H9 (cell line): ENCODE results near the gene ERCC6L2. TPM values are rescaled to one million over a fixed set of nuclear protein-coding genes. Genes with fewer than 3 reads are reported as not detected.

Source experiments
- DNase-seq: peaks from one replicate; pipeline ENCODE4 v3.0.0-alpha.2; 2017
- H2AFZ ChIP-seq: one replicate; pipeline ENCODE4 v1.6.1; 2013; ENCODE audit warnings: mild to moderate bottlenecking, low read length, control low read depth, moderate library complexity
- H2AK5ac ChIP-seq: 2 replicates; pipeline ENCODE4 v1.6.1; 2013; ENCODE audit warnings: low read length, control low read depth, mixed read lengths; ENCODE audit not compliant: insufficient read length
- H2BK120ac ChIP-seq: one replicate; pipeline ENCODE4 v1.6.1; 2013; ENCODE audit warnings: low read depth, mild to moderate bottlenecking, low read length, control low read depth, inconsistent platforms; ENCODE audit not compliant: poor library complexity, severe bottlenecking
- H2BK12ac ChIP-seq: 2 replicates; pipeline ENCODE4 v1.6.1; 2013; ENCODE audit warnings: low read length, control low read depth, mixed read lengths, low read depth; ENCODE audit not compliant: insufficient read length
- H2BK15ac ChIP-seq: 2 replicates; pipeline ENCODE4 v1.6.1; 2013; ENCODE audit warnings: low read depth, low read length, control low read depth
- H2BK20ac ChIP-seq: one replicate; pipeline ENCODE4 v1.6.1; 2013; ENCODE audit warnings: low read depth, mild to moderate bottlenecking, low read length, control low read depth, inconsistent platforms; ENCODE audit not compliant: poor library complexity, severe bottlenecking
- H2BK5ac ChIP-seq: 2 replicates; pipeline ENCODE4 v1.6.1; 2013; ENCODE audit warnings: low read length, control low read depth, mixed read lengths; ENCODE audit not compliant: insufficient read length
- H3K14ac ChIP-seq: 2 replicates; pipeline ENCODE4 v1.6.1; 2013; ENCODE audit warnings: low read length, control low read depth; ENCODE audit not compliant: insufficient read depth
- H3K18ac ChIP-seq: 2 replicates; pipeline ENCODE4 v1.6.1; 2013; ENCODE audit warnings: low read depth, mild to moderate bottlenecking, mixed read lengths, low read length, control low read depth; ENCODE audit not compliant: insufficient read length
- H3K23ac ChIP-seq: 2 replicates; pipeline ENCODE4 v1.6.1; 2013; ENCODE audit warnings: low read length, control low read depth, mixed read lengths, low read depth; ENCODE audit not compliant: insufficient read length
- H3K23me2 ChIP-seq: 2 replicates; pipeline ENCODE4 v1.6.1; 2013; ENCODE audit warnings: low read depth, mild to moderate bottlenecking, mixed read lengths, low read length, control low read depth; ENCODE audit not compliant: insufficient read length, poor library complexity, severe bottlenecking
- H3K27ac ChIP-seq: 2 replicates; pipeline ENCODE4 v1.5.1; 2013; ENCODE audit warnings: low read length, control low read depth, mixed read lengths, low read depth; ENCODE audit not compliant: insufficient read length
- H3K27me3 ChIP-seq: 2 replicates; pipeline ENCODE4 v1.6.1; 2013; ENCODE audit warnings: low read length, control low read depth, inconsistent platforms; ENCODE audit not compliant: insufficient read depth
- H3K4ac ChIP-seq: 2 replicates; pipeline ENCODE4 v1.6.1; 2013; ENCODE audit warnings: low read depth, mild to moderate bottlenecking, control low read depth, inconsistent platforms, low read length, moderate library complexity
- H3K4me1 ChIP-seq: 2 replicates; pipeline ENCODE4 v1.6.1; 2013; ENCODE audit warnings: low read length, control low read depth, inconsistent platforms; ENCODE audit not compliant: insufficient read depth
- H3K4me2 ChIP-seq: 2 replicates; pipeline ENCODE4 v1.6.1; 2013; ENCODE audit warnings: low read length, control low read depth, mixed read lengths; ENCODE audit not compliant: insufficient read length, insufficient read depth
- H3K56ac ChIP-seq: 2 replicates; pipeline ENCODE4 v1.6.1; 2013; ENCODE audit warnings: low read depth, mild to moderate bottlenecking, mixed read lengths, low read length, control low read depth; ENCODE audit not compliant: insufficient read length
- H3K79me1 ChIP-seq: 2 replicates; pipeline ENCODE4 v1.6.1; 2013; ENCODE audit warnings: low read depth, mild to moderate bottlenecking, moderate library complexity, low read length, control low read depth, inconsistent platforms; ENCODE audit not compliant: insufficient read depth, poor library complexity, severe bottlenecking
- H3K79me2 ChIP-seq: 2 replicates; pipeline ENCODE4 v1.6.1; 2013; ENCODE audit warnings: low read length, control low read depth, inconsistent platforms; ENCODE audit not compliant: insufficient read depth
- H3K9ac ChIP-seq: 2 replicates; pipeline ENCODE4 v1.6.1; 2013; ENCODE audit warnings: low read length, control low read depth, mixed read lengths; ENCODE audit not compliant: insufficient read length; ENCODE audit errors: extremely low read depth
- H3K9me3 ChIP-seq: one replicate; pipeline ENCODE4 v1.6.1; 2013; ENCODE audit warnings: low read depth, low read length, inconsistent platforms; ENCODE audit not compliant: control insufficient read depth
- H3T11ph ChIP-seq: one replicate; pipeline ENCODE4 v1.6.1; 2013; ENCODE audit warnings: mild to moderate bottlenecking, low read length, control low read depth, inconsistent platforms
- H4K20me1 ChIP-seq: one replicate; pipeline ENCODE4 v1.6.1; 2013; ENCODE audit not compliant: control insufficient read depth, insufficient read length, insufficient read depth
- H4K5ac ChIP-seq: 2 replicates; pipeline ENCODE4 v1.6.1; 2013; ENCODE audit warnings: low read depth, mild to moderate bottlenecking, mixed read lengths, low read length, control low read depth; ENCODE audit not compliant: insufficient read length
- H4K8ac ChIP-seq: replicated peaks from 2 replicates; pipeline ENCODE4 v1.6.1; 2013; ENCODE audit warnings: low read length, control low read depth, mixed read lengths, low read depth; ENCODE audit not compliant: insufficient read length
- H4K91ac ChIP-seq: 2 replicates; pipeline ENCODE4 v1.6.1; 2013; ENCODE audit warnings: low read depth, mild to moderate bottlenecking, moderate library complexity, mixed read lengths, low read length, control low read depth; ENCODE audit not compliant: insufficient read length
- H3K27ac Mint-ChIP-seq, 3 experiments: 2 replicates in 2 of 3; 3 replicates in 1 of 3; pipeline ENCODE4 v1.8.0; 2020 to 2021; ENCODE audit warnings: mixed read lengths in 3 of 3, mild to moderate bottlenecking in 1 of 3, moderate library complexity in 1 of 3
- H3K27me3 Mint-ChIP-seq: 2 replicates; pipeline ENCODE4 v1.8.0; 2021; ENCODE audit warnings: low read depth, mild to moderate bottlenecking, moderate library complexity, mixed read lengths
- H3K36me3 Mint-ChIP-seq, 3 experiments: 2 replicates in 2 of 3; 3 replicates in 1 of 3; pipeline ENCODE4 v1.8.0; 2020 to 2021; ENCODE audit warnings: low read depth in 3 of 3, mixed read lengths in 3 of 3; ENCODE audit not compliant: insufficient read depth in 1 of 3
- H3K4me1 Mint-ChIP-seq, 2 experiments: 2 replicates each; pipeline ENCODE4 v1.8.0; 2020; ENCODE audit warnings: mixed read lengths in 2 of 2
- H3K4me3 Mint-ChIP-seq, 2 experiments: 2 replicates in 1 of 2; 3 replicates in 1 of 2; pipeline ENCODE4 v1.8.0; 2020 to 2021; ENCODE audit warnings: mild to moderate bottlenecking in 2 of 2, mixed read lengths in 2 of 2, moderate library complexity in 1 of 2
- H3K9me3 Mint-ChIP-seq, 2 experiments: 2 replicates in 1 of 2; 3 replicates in 1 of 2; pipeline ENCODE4 v1.8.0; 2020; ENCODE audit warnings: mild to moderate bottlenecking in 2 of 2, mixed read lengths in 2 of 2, moderate library complexity in 1 of 2
- CTCF ChIP-seq: fragments of 200-600 bp; sonication (generic); conservative IDR thresholded peaks from 3 replicates; pipeline ENCODE4 v1.8.0; 2021; ENCODE audit warnings: antibody characterized with exemption, mild to moderate bottlenecking
- WGBS: extraction: QIAGEN DNeasy Blood & Tissue Kit; methylation state at CpG from one replicate; pipeline ENCODE4 v1.1.7; 2013; ENCODE audit warnings: missing lambda C conversion rate, low lambda C conversion rate, mixed read lengths; ENCODE audit not compliant: insufficient read length; ENCODE audit errors: extremely low coverage; 5-methylcytosine and 5-hydroxymethylcytosine counted together
- total RNA-seq: library from RNA; stranded (reverse); gene quantifications from 2 replicates; pipeline ENCODE4 v1.2.1, GENCODE V29; 2021

The ERCC6L2 gene
- total RNA-seq, 1 experiment from 2014 or later = 57.7 TPM

GRCh38 chr9:95971815-95972214 lies 96.3 kb downstream of the ERCC6L2 start:
- Histone ChIP-seq H3K56ac (no peak overlapping the region), H3K4me2 (no peak overlapping the region), H2AFZ (no peak overlapping the region), H2BK12ac (no peak overlapping the region), H2BK5ac (no peak overlapping the region), H3K79me1 (no peaks in the 10 kb centered on the region), H3K9me3 (no peaks in the 10 kb centered on the region), H3K4me1 (no peaks in the 10 kb centered on the region), H4K91ac (no peak overlapping the region), H3K23ac (no peak overlapping the region), H3K18ac (no peak overlapping the region), H3K23me2 (no peaks in the 10 kb centered on the region), H4K8ac (no peak overlapping the region), H3K27ac (no peak overlapping the region), H2AK5ac (no peak overlapping the region), H3K14ac (no peak overlapping the region), H2BK20ac (no peak overlapping the region), H3K27me3 (no peaks in the 10 kb centered on the region), H3K4ac (no peak overlapping the region), H2BK120ac (no peak overlapping the region), H3T11ph (no peak overlapping the region), H4K5ac (no peak overlapping the region), H4K20me1 (no peaks in the 10 kb centered on the region), H3K79me2 (no peaks in the 10 kb centered on the region), H3K9ac (no peak overlapping the region), H2BK15ac (no peak overlapping the region)
- H3K9me3 Mint-ChIP-seq = no peaks in the 10 kb centered on the region; a peak in 1 of 5 replicates
- no peak for TF ChIP-seq CTCF
- no peak for DNase-seq
- no peak overlapping the region for H3K27ac Mint-ChIP-seq
- no CpG with 5 or more reads among the region's 2 CpGs for WGBS
- peaks cover 19 to 32% (median 32%) of the 10 kb centered on the region in 3 experiments; a peak in 6 of 7 replicates for H3K36me3 Mint-ChIP-seq
- H3K4me1 Mint-ChIP-seq = no peaks in the 10 kb centered on the region
- H3K27me3 Mint-ChIP-seq = no peaks in the 10 kb centered on the region
- H3K4me3 Mint-ChIP-seq = no peak overlapping the region
